H9 (cell line): ENCODE data around the gene RAB7B. TPM values are rescaled to one million over a fixed set of nuclear protein-coding genes. Genes with fewer than 3 reads are reported as not detected.

Experiments used
- DNase-seq: peaks from one replicate; pipeline ENCODE4 v3.0.0-alpha.2; 2017
- H2AFZ ChIP-seq: one replicate; pipeline ENCODE4 v1.6.1; 2013; ENCODE audit warnings: mild to moderate bottlenecking, low read length, control low read depth, moderate library complexity
- H2AK5ac ChIP-seq: 2 replicates; pipeline ENCODE4 v1.6.1; 2013; ENCODE audit warnings: low read length, control low read depth, mixed read lengths; ENCODE audit not compliant: insufficient read length
- H2BK120ac ChIP-seq: one replicate; pipeline ENCODE4 v1.6.1; 2013; ENCODE audit warnings: low read depth, mild to moderate bottlenecking, low read length, control low read depth, inconsistent platforms; ENCODE audit not compliant: poor library complexity, severe bottlenecking
- H2BK12ac ChIP-seq: 2 replicates; pipeline ENCODE4 v1.6.1; 2013; ENCODE audit warnings: low read length, control low read depth, mixed read lengths, low read depth; ENCODE audit not compliant: insufficient read length
- H2BK15ac ChIP-seq: 2 replicates; pipeline ENCODE4 v1.6.1; 2013; ENCODE audit warnings: low read depth, low read length, control low read depth
- H2BK20ac ChIP-seq: one replicate; pipeline ENCODE4 v1.6.1; 2013; ENCODE audit warnings: low read depth, mild to moderate bottlenecking, low read length, control low read depth, inconsistent platforms; ENCODE audit not compliant: poor library complexity, severe bottlenecking
- H2BK5ac ChIP-seq: 2 replicates; pipeline ENCODE4 v1.6.1; 2013; ENCODE audit warnings: low read length, control low read depth, mixed read lengths; ENCODE audit not compliant: insufficient read length
- H3K14ac ChIP-seq: 2 replicates; pipeline ENCODE4 v1.6.1; 2013; ENCODE audit warnings: low read length, control low read depth; ENCODE audit not compliant: insufficient read depth
- H3K18ac ChIP-seq: 2 replicates; pipeline ENCODE4 v1.6.1; 2013; ENCODE audit warnings: low read depth, mild to moderate bottlenecking, mixed read lengths, low read length, control low read depth; ENCODE audit not compliant: insufficient read length
- H3K23ac ChIP-seq: 2 replicates; pipeline ENCODE4 v1.6.1; 2013; ENCODE audit warnings: low read length, control low read depth, mixed read lengths, low read depth; ENCODE audit not compliant: insufficient read length
- H3K23me2 ChIP-seq: 2 replicates; pipeline ENCODE4 v1.6.1; 2013; ENCODE audit warnings: low read depth, mild to moderate bottlenecking, mixed read lengths, low read length, control low read depth; ENCODE audit not compliant: insufficient read length, poor library complexity, severe bottlenecking
- H3K27ac ChIP-seq: 2 replicates; pipeline ENCODE4 v1.5.1; 2013; ENCODE audit warnings: low read length, control low read depth, mixed read lengths, low read depth; ENCODE audit not compliant: insufficient read length
- H3K27me3 ChIP-seq: 2 replicates; pipeline ENCODE4 v1.6.1; 2013; ENCODE audit warnings: low read length, control low read depth, inconsistent platforms; ENCODE audit not compliant: insufficient read depth
- H3K4ac ChIP-seq: 2 replicates; pipeline ENCODE4 v1.6.1; 2013; ENCODE audit warnings: low read depth, mild to moderate bottlenecking, control low read depth, inconsistent platforms, low read length, moderate library complexity
- H3K4me1 ChIP-seq: 2 replicates; pipeline ENCODE4 v1.6.1; 2013; ENCODE audit warnings: low read length, control low read depth, inconsistent platforms; ENCODE audit not compliant: insufficient read depth
- H3K4me2 ChIP-seq: 2 replicates; pipeline ENCODE4 v1.6.1; 2013; ENCODE audit warnings: low read length, control low read depth, mixed read lengths; ENCODE audit not compliant: insufficient read length, insufficient read depth
- H3K56ac ChIP-seq: 2 replicates; pipeline ENCODE4 v1.6.1; 2013; ENCODE audit warnings: low read depth, mild to moderate bottlenecking, mixed read lengths, low read length, control low read depth; ENCODE audit not compliant: insufficient read length
- H3K79me1 ChIP-seq: 2 replicates; pipeline ENCODE4 v1.6.1; 2013; ENCODE audit warnings: low read depth, mild to moderate bottlenecking, moderate library complexity, low read length, control low read depth, inconsistent platforms; ENCODE audit not compliant: insufficient read depth, poor library complexity, severe bottlenecking
- H3K79me2 ChIP-seq: 2 replicates; pipeline ENCODE4 v1.6.1; 2013; ENCODE audit warnings: low read length, control low read depth, inconsistent platforms; ENCODE audit not compliant: insufficient read depth
- H3K9ac ChIP-seq: 2 replicates; pipeline ENCODE4 v1.6.1; 2013; ENCODE audit warnings: low read length, control low read depth, mixed read lengths; ENCODE audit not compliant: insufficient read length; ENCODE audit errors: extremely low read depth
- H3K9me3 ChIP-seq: one replicate; pipeline ENCODE4 v1.6.1; 2013; ENCODE audit warnings: low read depth, low read length, inconsistent platforms; ENCODE audit not compliant: control insufficient read depth
- H3T11ph ChIP-seq: one replicate; pipeline ENCODE4 v1.6.1; 2013; ENCODE audit warnings: mild to moderate bottlenecking, low read length, control low read depth, inconsistent platforms
- H4K20me1 ChIP-seq: one replicate; pipeline ENCODE4 v1.6.1; 2013; ENCODE audit not compliant: control insufficient read depth, insufficient read length, insufficient read depth
- H4K5ac ChIP-seq: 2 replicates; pipeline ENCODE4 v1.6.1; 2013; ENCODE audit warnings: low read depth, mild to moderate bottlenecking, mixed read lengths, low read length, control low read depth; ENCODE audit not compliant: insufficient read length
- H4K8ac ChIP-seq: replicated peaks from 2 replicates; pipeline ENCODE4 v1.6.1; 2013; ENCODE audit warnings: low read length, control low read depth, mixed read lengths, low read depth; ENCODE audit not compliant: insufficient read length
- H4K91ac ChIP-seq: 2 replicates; pipeline ENCODE4 v1.6.1; 2013; ENCODE audit warnings: low read depth, mild to moderate bottlenecking, moderate library complexity, mixed read lengths, low read length, control low read depth; ENCODE audit not compliant: insufficient read length
- H3K27ac Mint-ChIP-seq, 3 experiments: 2 replicates in 2 of 3; 3 replicates in 1 of 3; pipeline ENCODE4 v1.8.0; 2020 to 2021; ENCODE audit warnings: mixed read lengths in 3 of 3, mild to moderate bottlenecking in 1 of 3, moderate library complexity in 1 of 3
- H3K27me3 Mint-ChIP-seq: 2 replicates; pipeline ENCODE4 v1.8.0; 2021; ENCODE audit warnings: low read depth, mild to moderate bottlenecking, moderate library complexity, mixed read lengths
- H3K36me3 Mint-ChIP-seq, 3 experiments: 2 replicates in 2 of 3; 3 replicates in 1 of 3; pipeline ENCODE4 v1.8.0; 2020 to 2021; ENCODE audit warnings: low read depth in 3 of 3, mixed read lengths in 3 of 3; ENCODE audit not compliant: insufficient read depth in 1 of 3
- H3K4me1 Mint-ChIP-seq, 2 experiments: 2 replicates each; pipeline ENCODE4 v1.8.0; 2020; ENCODE audit warnings: mixed read lengths in 2 of 2
- H3K4me3 Mint-ChIP-seq, 2 experiments: 2 replicates in 1 of 2; 3 replicates in 1 of 2; pipeline ENCODE4 v1.8.0; 2020 to 2021; ENCODE audit warnings: mild to moderate bottlenecking in 2 of 2, mixed read lengths in 2 of 2, moderate library complexity in 1 of 2
- H3K9me3 Mint-ChIP-seq, 2 experiments: 2 replicates in 1 of 2; 3 replicates in 1 of 2; pipeline ENCODE4 v1.8.0; 2020; ENCODE audit warnings: mild to moderate bottlenecking in 2 of 2, mixed read lengths in 2 of 2, moderate library complexity in 1 of 2
- CTCF ChIP-seq: fragments of 200-600 bp; sonication (generic); conservative IDR thresholded peaks from 3 replicates; pipeline ENCODE4 v1.8.0; 2021; ENCODE audit warnings: antibody characterized with exemption, mild to moderate bottlenecking
- WGBS: extraction: QIAGEN DNeasy Blood & Tissue Kit; methylation state at CpG from one replicate; pipeline ENCODE4 v1.1.7; 2013; ENCODE audit warnings: missing lambda C conversion rate, low lambda C conversion rate, mixed read lengths; ENCODE audit not compliant: insufficient read length; ENCODE audit errors: extremely low coverage; 5-methylcytosine and 5-hydroxymethylcytosine counted together
- total RNA-seq: library from RNA; stranded (reverse); gene quantifications from 2 replicates; pipeline ENCODE4 v1.2.1, GENCODE V29; 2021

The RAB7B gene
- total RNA-seq, 1 experiment from 2014 or later, result 0.68 TPM

- Histone ChIP-seq H2BK15ac (no peak overlapping the region), H3K56ac (no peak overlapping the region), H2AFZ (no peak overlapping the region), H3K14ac (no peak overlapping the region), H4K91ac (no peak overlapping the region), H3K4me1 (peaks cover 3% of the 10 kb centered on the region; the same call in 1 of the 2 replicates), H3K27me3 (no peaks in the 10 kb centered on the region), H3K9ac (no peak overlapping the region), H3K4ac (no peak overlapping the region), H3K79me1 (no peaks in the 10 kb centered on the region), H3K79me2 (no peaks in the 10 kb centered on the region), H2BK12ac (no peak overlapping the region), H3K23ac (no peak overlapping the region), H3K18ac (no peak overlapping the region), H3T11ph (no peak overlapping the region), H2BK5ac (no peak overlapping the region), H2AK5ac (no peak overlapping the region), H4K20me1 (no peaks in the 10 kb centered on the region), H2BK120ac (no peak overlapping the region), H3K23me2 (no peaks in the 10 kb centered on the region), H4K8ac (no peak overlapping the region), H2BK20ac (no peak overlapping the region), H3K27ac (no peak overlapping the region), H3K9me3 (no peaks in the 10 kb centered on the region), H4K5ac (no peak overlapping the region), H3K4me2 (no peak overlapping the region)
- peaks cover 14 to 27% of the 10 kb centered on the region in 2 experiments for H3K4me1 Mint-ChIP-seq
- H3K27ac Mint-ChIP-seq, result no peak overlapping the region; a peak in 1 of 7 replicates
- no peaks in the 10 kb centered on the region for H3K36me3 Mint-ChIP-seq
- TF ChIP-seq CTCF, result no peak
- no peak overlapping the region for H3K4me3 Mint-ChIP-seq
- no peaks in the 10 kb centered on the region; a peak in 2 of 5 replicates for H3K9me3 Mint-ChIP-seq
- no CpG with 5 or more reads among the region's 9 CpGs for WGBS
- no peaks in the 10 kb centered on the region; the same call in none of the 2 replicates for H3K27me3 Mint-ChIP-seq
- no peak for DNase-seq
Observed at GRCh38 chr1:206037581-206037980, 34.4 kb upstream of the RAB7B start.
